ENCODE results near the gene ADNP2.

The ADNP2 gene

GRCh38 chr18:80178935-80179818 lies 70.1 kb downstream of the ADNP2 start:
- Histone ChIP-seq H3K4me3 (ENCODE audit: low read depth, low read length, poor library complexity, severe bottlenecking) (no peak overlapping the region), H3K4me1 (ENCODE audit: insufficient read depth, low read length, severe bottlenecking) (no peaks in the 10 kb centered on the region), H3K9me2 (ENCODE audit: low read depth, low read length) (no peaks in the 10 kb centered on the region), H3K4me2 (ENCODE audit: low read length) (no peak overlapping the region), H3K27me3 (ENCODE audit: insufficient read depth, low read length) (peaks cover 17% of the 10 kb centered on the region), H3K79me2 (ENCODE audit: insufficient read depth, low read length) (no peaks in the 10 kb centered on the region), H3F3A (ENCODE audit: insufficient read depth, low read length) (no peaks in the 10 kb centered on the region), H3K9me3 (ENCODE audit: low read length) (no peaks in the 10 kb centered on the region), H3K9ac (ENCODE audit: low read length) (no peak overlapping the region), H3K36me3 (ENCODE audit: insufficient read depth, low read length) (no peaks in the 10 kb centered on the region), H2AFZ (ENCODE audit: low read length) (no peak overlapping the region), H3K27ac (ENCODE audit: low read depth, low read length, poor library complexity, severe bottlenecking) (no peak overlapping the region), H4K20me1 (ENCODE audit: insufficient read depth, low read length) (no peaks in the 10 kb centered on the region)
- TF ChIP-seq EZH2 (IDR thresholded peaks at IDR 0.05; ENCODE audit: borderline replicate concordance, low read length) (no peak), CTCF (IDR thresholded peaks at IDR 0.05; ENCODE audit: low read length) (no peak)

- no peak overlapping the region for H3K9ac ChIP-seq (ENCODE audit: low read length)
- H4K20me1 ChIP-seq (ENCODE audit: insufficient read depth, low read length): no peaks in the 10 kb centered on the region
- H3K27me3 ChIP-seq (ENCODE audit: insufficient read depth, low read length): peaks cover 17% of the 10 kb centered on the region
- no peaks in the 10 kb centered on the region for H3F3A ChIP-seq (ENCODE audit: insufficient read depth, low read length)
- no peak overlapping the region for H3K4me2 ChIP-seq (ENCODE audit: low read length)
- H3K9me3 ChIP-seq (ENCODE audit: low read length): no peaks in the 10 kb centered on the region
- no peak overlapping the region for H3K4me3 ChIP-seq (ENCODE audit: low read depth, low read length, poor library complexity, severe bottlenecking)
- TF ChIP-seq CTCF (IDR thresholded peaks at IDR 0.05; ENCODE audit: low read length) (no peak), EZH2 (IDR thresholded peaks at IDR 0.05; ENCODE audit: borderline replicate concordance, low read length) (no peak)
- no peaks in the 10 kb centered on the region for H3K36me3 ChIP-seq (ENCODE audit: insufficient read depth, low read length)
- no peaks in the 10 kb centered on the region for H3K4me1 ChIP-seq (ENCODE audit: insufficient read depth, low read length, severe bottlenecking)
- no peaks in the 10 kb centered on the region for H3K79me2 ChIP-seq (ENCODE audit: insufficient read depth, low read length)
- H3K27ac ChIP-seq (ENCODE audit: low read depth, low read length, poor library complexity, severe bottlenecking): no peak overlapping the region
- H2AFZ ChIP-seq (ENCODE audit: low read length): no peak overlapping the region
- H3K9me2 ChIP-seq (ENCODE audit: low read depth, low read length): no peaks in the 10 kb centered on the region
These were observed 70.9 kb downstream of the ADNP2 start for GRCh38 chr18:80179857-80180558.

GRCh38 chr18:80180778-80181564 lies 71.9 kb downstream of the ADNP2 start:
- no peak overlapping the region for H3K9ac ChIP-seq (ENCODE audit: low read length)
- H3K79me2 ChIP-seq (ENCODE audit: insufficient read depth, low read length): no peaks in the 10 kb centered on the region

More at GRCh38 chr18:80180778-80181564, 71.9 kb downstream of the ADNP2 start:
- H3K36me3 ChIP-seq (ENCODE audit: insufficient read depth, low read length): no peaks in the 10 kb centered on the region
- H2AFZ ChIP-seq (ENCODE audit: low read length): no peak overlapping the region
- no peak overlapping the region for H3K4me2 ChIP-seq (ENCODE audit: low read length)
- H3K27ac ChIP-seq (ENCODE audit: low read depth, low read length, poor library complexity, severe bottlenecking): no peak overlapping the region
- H3K4me3 ChIP-seq (ENCODE audit: low read depth, low read length, poor library complexity, severe bottlenecking): no peak overlapping the region
- H4K20me1 ChIP-seq (ENCODE audit: insufficient read depth, low read length): no peaks in the 10 kb centered on the region
- no peaks in the 10 kb centered on the region for H3K4me1 ChIP-seq (ENCODE audit: insufficient read depth, low read length, severe bottlenecking)
- no peak for TF ChIP-seq EZH2 (IDR thresholded peaks at IDR 0.05; ENCODE audit: borderline replicate concordance, low read length)
- no peak for TF ChIP-seq CTCF (IDR thresholded peaks at IDR 0.05; ENCODE audit: low read length)
- no peaks in the 10 kb centered on the region for H3K9me2 ChIP-seq (ENCODE audit: low read depth, low read length)
- H3K27me3 ChIP-seq (ENCODE audit: insufficient read depth, low read length): peaks cover 14% of the 10 kb centered on the region
- no peaks in the 10 kb centered on the region for H3K9me3 ChIP-seq (ENCODE audit: low read length)
- no peaks in the 10 kb centered on the region for H3F3A ChIP-seq (ENCODE audit: insufficient read depth, low read length)
